TTC549 (cell line): ENCODE results near the gene SLC66A1.

Experiments used
- FAIRE-seq: peaks from 2 replicates; lab custom pipeline; 2012; peaks lifted over from hg19 to GRCh38; lab: Jason Lieb, UNC

SLC66A1 gene

DNA sequence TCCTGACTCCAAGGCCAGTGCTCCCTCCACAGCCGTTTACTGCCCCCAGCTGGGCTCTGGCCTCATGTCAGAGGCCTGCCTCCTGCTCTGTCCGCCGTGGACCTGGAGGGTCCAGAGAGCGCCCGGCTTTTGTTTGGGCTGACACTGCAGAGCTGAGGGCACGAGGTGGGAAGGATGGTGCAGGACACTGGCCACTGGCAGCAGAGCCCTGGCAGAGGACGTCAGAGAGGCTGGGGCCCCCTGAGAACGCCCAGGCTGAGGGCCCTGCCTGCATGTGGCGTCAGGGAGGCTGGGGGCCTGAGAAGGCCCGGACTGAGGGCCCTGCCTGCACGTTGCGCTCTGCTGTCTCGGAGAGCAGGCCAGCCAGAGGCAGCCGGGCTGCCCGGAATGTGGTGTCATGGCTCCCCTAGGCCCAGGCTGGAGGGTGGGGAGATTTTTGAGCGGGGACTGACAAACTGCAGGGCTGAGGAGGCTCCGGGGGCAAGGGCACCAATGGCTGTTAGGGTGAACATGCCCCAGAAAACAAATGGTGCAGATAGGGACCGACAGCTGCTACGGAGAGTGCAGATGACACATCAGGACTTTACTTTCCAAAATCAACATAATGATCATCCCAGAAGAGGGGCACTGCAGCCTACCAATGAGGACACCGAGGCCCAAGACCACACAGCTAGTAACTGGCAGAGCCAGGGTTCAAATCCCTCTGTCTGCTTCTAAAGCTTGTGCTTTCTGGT is 31.7 kb downstream of the SLC66A1 start:
- FAIRE-seq = no peak

DNA sequence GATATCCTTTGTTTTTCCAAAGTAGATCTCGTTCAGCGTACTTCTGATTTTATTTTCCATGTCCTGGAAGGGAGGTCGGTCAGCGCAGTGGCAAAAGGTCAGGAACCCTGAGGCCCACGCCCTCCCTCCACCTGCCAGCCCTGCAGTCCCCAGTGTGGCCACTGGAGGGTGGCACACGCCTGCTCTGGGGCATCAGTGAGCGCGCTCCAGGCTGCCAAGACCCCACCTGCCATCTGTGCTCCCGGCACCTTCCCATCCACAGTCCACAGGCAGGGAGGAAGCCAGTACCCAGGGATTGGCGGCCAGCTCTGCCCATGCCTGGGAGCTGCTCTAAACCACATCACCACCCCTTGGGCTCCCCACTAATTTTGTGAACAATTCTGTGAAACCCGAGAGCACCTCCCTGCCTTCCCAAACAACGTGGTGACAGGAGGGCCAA is 32.3 kb downstream of the SLC66A1 start:
- no peak for FAIRE-seq

DNA sequence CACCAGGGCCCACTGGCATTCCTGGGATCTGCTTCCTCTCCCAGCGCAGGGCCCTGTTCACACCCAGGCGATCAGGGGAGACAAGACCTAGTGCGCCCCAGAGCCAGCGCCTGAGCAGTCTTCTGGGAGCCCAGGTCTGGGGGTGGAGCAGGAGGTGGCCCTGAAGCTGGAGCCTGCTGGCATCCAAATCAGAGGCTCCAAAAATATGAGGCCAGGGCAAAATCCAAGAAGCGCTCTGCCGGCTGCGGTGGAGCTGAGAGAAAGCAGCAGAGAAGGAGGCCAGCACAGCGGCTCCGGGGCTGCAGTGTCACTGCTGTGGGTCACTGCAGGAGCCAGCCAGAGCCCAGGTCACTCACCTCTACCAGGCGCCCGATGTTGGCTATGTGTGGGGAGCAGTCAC is 32.7 kb downstream of the SLC66A1 start:
- no peak for FAIRE-seq

DNA sequence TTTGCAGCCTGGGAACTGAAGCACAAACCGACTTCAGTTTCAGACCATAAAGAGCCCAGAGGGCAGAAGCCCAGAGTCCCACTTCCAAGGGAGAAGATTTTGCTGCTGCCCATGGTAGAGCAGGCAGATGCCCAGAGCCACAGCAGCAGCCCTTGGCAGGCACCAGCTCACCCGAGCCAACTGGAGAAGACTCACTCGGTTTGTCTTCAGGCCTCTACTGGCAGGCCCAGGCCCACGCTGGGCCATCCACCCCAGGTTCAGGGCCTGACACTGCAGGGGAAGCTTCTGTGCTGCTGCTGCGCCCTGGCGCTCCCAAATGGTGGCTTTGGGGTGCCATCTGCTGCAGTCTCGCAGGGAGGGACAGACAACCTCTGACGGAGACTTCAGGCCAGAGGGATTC is 33.3 kb downstream of the SLC66A1 start:
- FAIRE-seq = no peak

DNA sequence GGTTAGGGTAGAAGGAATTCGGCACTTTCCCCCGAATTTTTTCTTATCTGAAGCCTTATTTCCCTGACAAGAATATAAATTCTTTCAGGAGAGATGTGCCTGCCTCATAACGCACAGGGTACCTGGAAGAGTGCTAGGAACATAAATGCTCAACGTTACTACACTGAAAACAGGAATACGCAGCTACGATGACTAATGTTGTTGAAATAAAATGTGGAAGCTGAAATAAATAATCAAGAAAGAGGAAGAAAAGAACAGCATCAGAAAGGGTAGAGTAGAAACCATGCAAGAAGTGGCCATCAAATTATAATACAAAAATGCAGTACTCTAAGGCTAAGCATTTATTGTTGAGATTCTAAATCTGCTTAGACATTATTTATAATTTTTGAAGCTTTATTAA is 33.9 kb downstream of the SLC66A1 start:
- FAIRE-seq = no peak

DNA sequence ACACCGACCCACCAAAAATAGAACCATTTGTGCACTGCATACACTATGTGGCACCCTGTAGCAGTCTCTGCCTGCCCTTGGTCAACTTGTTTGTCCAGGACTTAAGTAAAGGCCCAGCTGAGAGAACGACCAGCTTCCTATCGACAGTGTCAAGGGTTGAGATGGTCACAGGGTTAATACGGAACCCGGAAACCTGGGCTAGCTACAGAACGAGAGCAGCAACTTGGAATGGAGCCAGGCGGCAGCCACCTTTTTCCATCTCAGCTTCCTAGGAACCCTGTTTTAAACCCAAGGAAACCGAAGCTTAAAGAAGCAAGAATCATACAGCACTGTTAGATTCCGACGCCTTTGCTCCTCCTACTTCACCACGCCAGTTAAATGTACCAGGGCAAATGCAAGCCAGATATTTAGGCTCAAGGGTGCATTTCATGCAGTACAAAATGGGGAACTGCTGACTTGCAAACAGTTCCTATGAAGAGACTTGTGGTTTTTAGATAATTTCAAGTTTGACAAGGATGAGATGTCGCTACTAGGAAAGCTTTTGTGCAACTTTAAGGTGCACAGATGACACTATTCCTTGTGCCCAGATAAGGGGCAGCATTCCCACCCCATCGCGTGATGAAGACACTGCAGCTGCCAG is 35.5 kb downstream of the SLC66A1 start:
- no peak for FAIRE-seq

DNA sequence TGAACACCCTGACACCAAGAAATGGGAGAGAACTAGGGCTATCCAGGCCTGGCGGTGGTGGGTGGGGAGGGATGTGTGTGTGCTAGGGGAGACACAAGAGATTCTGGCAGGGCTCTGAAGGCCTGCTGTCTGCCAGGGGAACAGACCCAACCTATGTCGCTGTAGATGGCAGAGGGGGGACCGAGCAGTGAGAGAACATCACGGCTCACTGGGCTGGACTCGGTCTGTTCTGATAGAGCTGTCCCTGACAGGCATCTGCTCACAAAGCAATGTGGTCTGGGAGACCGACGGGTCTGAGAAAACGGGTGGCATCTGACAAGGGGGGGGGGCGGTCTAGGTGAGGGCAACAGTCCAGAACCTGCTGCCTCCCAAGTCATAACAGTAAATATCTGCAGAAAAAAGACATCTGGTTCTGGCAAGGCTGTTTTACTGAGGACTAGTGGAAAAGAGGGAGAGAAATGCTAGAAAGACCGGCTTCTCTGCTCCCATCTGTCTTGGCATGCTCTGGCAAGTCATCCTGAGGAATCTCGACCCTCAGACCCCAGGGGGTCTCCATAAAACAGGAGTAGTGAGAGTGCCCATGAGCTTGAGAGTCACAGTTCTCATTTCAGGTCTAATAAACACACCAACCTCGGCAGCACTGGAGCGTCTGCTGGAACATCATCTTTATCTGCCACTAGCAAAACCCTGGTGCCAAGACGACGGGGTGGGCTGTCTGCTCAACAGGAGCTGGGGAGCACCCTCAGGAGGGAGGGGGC is 36.5 kb downstream of the SLC66A1 start:
- FAIRE-seq = no peak

DNA sequence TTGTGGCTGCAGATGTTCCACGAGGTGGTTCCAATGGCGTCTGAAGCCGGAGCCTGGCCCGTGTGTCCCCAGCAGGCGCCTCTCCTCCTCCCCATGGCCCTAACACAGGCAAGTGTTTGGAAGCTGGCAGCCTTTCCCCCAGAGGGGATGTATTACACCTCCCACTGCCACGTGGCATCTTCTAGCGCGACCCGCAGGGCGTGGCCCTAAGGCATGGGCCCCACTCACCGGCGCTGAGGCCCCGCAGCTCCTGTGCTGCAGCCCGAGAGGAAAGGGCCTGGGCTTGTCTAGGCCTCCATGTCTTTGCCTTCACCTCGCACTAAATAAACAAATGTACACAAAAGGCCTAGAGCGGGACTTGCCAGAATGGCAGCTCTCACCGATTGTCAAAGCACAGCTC is 37.9 kb downstream of the SLC66A1 start:
- FAIRE-seq = no peak

DNA sequence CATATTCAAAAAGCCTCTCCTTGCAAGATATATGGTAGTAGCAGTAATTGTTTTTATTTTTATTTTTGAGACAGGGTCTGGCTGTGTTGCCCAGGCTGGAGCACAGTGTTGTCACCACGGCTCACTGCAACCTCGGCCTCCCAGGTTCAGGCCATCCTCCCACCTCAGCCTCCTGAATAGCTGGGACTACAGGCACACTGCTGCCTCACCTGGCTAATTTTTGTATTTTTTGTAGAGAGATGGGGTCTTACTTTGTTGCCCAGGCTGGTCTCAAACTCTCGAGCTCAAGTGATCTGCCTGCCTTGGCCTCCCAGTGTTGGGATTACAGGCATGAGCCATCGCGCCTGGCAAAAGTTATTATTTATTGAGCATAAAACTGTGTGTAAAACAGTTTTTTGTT is 38.4 kb downstream of the SLC66A1 start:
- no peak for FAIRE-seq

DNA sequence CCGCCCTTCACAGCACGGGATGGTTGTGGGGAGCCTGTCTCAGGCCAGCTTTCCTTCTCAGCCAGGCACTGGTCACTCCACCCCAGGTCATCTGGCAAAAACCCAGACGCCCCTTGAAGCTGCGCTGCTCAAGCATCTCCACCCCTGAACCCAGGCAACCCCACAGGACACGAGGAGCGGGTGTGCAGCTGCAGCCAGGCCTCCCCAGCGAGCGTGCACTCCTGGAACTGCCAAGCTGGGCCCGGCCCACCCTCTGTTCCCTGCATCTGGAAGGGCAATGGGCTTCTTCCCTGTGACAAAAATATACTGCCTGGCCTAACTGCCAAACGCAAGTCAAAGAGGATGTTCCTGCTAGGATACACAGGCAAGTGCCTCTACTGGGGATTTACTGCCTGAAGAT is 39.7 kb downstream of the SLC66A1 start:
- no peak for FAIRE-seq

DNA sequence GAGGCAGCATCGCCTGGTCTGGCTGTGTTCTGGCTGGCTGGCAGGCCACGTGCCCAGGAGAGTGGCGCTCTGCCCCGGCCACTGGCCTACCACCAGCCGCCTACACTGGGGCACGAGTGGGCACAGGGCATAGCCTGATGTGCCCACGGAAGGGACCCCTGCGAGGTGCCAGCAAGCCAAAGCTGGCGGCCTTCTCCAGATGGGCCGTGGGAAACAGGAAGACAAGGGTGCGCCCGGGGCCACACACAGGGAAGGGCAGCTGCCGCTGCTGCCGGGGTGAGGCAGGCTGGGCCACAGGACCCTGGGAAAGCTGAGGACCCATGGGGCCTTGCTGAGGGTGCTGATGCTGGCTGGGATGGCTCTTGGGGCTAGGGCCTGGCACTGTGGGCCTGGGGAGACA is 40.7 kb downstream of the SLC66A1 start:
- FAIRE-seq = no peak

DNA sequence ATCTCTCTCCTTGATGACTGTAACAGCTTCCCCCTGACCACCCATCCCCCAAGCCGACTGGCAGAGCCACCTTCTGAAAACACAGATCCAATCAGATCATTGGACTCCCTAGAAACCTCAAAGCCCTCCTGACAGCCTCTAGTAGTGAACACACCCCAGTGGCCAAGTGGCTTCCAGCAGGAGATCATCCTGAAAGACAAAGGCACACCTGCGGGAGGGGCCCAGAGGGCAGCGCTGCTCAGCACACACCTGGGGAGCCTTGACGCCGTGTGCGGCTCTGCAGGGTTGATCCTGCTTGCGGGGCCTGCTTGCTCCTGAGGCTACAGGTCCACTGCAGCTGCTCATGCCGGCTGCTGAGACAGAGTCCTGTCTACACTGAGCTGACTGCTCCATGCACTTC is 41.5 kb downstream of the SLC66A1 start:
- FAIRE-seq = no peak

DNA sequence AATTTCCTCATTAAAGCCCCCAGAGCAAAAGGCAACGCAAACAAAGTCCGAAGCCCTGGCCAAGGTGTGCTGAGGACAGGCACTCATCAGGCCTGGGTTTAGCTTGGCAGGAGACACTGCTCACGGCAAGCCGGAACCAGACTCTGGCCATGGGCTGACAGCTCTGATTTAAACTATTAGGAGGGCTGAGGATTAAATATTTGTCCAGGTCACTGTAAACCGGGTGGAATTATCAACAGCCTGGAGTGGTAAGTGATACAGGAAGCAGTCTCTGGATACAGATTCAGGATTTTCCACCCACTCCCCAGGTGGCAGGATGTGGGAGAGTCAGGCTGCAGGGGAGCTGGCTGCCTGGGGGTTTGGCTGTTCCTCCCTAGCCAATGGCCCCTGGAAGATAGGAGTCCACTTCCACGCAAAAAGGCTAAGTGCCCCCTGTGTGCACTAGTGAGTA is 42.4 kb downstream of the SLC66A1 start:
- FAIRE-seq = no peak

DNA sequence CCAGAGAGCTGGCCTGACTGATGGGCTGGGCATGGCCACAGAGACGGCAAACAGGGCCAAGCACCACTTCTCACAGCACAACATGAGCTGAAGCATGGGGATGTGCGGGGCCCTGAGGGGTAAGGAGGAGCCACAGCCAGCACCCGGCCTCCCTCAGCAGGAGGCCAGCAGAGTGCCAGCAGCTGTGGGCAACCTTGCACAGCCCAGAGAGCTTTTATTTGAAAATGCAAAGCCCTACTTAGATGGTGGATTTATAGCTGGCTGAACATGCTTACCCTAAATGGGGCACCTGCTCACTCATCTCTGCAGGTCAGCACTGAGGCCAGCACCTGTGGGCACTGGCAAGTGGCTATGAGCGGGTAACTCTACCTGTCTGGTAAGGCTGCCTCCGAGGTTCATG is 44.1 kb downstream of the SLC66A1 start:
- FAIRE-seq = no peak

DNA sequence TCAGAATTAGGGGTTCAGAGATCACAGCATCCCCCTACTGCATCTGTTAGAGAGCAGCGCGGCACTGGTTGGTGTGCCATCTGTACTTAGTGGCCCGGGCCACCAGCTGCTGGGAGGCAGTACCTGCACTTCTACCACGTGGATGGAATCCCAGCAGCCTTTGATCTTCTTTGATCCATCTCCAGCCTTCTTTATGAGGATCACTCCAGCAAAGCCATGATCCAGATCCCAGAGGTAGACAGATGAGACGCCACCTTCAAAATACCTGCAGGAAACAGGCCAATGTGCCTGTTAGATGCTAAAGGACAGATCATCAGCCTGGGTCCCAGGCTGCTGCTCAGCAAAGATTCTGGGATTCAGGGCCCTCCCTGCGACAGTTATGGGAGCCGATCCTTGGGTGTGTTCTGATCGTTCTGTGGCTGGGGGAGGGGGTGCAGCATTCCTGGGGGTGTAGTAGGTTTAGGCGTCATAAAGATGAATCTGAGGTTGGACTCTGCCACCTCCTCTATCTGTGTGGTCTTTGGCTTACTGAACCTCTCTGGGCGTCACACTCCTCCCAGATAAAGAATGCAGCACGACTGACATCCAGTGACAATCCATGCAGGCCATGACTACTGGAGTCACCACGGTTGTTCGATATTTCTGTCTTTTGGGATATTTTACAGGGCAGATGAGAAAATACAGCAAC is 45.3 kb downstream of the SLC66A1 start:
- FAIRE-seq = no peak

DNA sequence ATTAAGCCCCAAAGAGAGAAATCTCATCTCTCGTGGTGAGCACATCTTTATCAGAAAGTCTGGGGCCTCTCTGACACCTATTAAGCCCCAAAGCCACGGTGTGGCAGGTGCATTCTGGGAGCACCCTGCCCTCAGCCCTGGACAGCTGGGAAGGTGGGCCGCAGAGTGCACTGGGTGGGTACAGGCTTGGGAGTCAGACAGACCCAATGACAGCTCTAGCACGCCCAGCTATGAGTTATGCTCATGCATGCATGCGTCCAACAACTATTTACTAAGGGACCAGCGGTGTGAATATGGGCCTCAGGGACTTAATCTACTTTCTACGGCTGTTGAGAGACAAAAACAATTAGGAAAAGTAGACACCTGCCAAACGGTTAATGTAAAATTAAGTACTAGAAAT is 46.6 kb downstream of the SLC66A1 start:
- no peak for FAIRE-seq

DNA sequence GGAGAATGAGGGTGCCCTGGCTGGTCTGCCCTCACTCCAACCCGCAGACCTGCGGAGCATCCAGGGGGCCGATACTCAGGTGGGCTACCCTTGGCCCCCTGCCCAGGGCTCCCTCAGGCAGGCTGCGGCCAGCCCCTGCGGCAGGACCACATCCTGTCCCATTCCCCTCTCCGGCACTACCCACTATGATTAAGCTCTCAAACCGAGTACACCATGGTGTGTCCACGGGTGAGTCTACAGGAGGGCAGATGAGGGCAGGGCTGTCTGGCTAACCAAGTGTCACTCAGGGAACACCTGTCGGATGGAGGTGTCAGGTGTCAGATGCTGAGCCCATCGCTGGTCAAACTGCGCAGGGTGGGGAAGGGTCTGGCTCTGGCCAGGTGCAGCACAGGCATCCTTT is 47.2 kb downstream of the SLC66A1 start:
- no peak for FAIRE-seq

DNA sequence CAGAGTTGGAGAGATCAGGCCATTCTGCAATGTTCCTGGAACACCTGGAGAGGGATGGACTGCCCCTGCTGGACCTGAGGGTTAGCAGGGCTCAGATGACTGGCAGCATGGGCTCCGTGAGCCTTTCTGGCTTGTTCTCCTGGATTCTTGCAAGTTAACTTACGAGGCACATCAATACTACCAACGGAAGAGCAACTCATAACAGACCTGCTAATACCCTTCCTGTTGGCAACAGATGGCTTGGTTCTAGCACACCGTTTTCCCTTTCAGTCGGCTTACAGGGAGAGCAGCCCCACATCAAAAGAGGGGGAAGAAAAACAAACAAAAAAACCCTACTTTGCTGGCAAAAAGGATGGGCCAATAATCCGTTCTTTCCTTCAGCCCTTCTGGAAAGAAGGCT is 47.9 kb downstream of the SLC66A1 start:
- FAIRE-seq = no peak

DNA sequence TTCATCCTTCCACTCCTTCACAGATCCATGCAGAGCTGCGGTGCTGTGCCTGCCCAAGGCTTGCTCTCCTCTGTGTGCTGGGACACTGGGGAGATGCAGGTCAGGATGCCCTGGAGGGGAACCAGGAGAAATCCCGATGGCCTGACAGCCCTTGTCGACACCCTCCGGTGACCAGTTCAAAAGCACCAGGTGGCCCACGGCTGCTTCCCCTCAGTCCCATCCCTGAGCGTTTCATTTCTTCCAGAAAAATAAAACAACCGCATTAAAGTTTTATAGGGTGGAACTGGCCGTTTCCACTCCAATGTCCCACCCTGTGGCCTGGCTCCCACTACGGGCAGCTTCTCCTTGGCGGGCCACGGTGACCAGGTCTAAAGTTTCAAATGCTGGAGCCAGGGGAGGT is 48.3 kb downstream of the SLC66A1 start:
- FAIRE-seq = no peak

DNA sequence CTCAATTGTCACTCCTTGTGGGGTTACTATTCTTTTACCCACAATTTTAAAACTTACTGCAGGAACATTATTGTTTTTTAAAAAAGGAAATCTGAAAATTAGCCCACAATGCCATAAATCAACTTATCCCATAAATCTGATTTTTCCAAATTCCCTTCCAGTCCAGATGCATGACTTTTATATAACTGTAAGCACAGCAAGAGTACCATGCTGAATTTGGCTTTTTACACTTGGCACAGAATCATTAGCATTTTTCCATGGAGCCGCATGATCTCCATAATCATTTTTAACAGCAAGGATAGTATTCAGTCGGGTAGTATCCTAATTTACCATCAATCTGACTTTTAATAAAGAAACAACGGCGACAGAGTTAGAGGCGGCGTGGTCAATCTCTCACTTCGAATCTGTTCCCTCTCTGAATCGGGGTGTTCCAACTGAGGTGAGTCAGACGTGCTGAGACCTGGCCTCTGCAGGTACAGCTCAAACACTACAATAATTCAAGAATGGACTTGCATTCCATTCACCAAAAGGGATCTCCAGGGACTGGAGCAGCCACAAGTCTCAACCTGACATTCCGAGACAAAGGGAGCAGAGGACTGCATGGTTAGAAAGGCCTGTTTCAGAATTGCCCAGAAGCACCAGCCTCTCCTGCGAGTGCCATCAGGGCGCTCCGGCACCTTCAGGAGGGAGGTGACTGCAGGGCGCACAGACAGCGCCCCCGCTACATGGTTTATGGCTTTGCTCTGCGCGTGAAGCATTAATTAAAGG is 48.9 kb downstream of the SLC66A1 start:
- FAIRE-seq = no peak

DNA sequence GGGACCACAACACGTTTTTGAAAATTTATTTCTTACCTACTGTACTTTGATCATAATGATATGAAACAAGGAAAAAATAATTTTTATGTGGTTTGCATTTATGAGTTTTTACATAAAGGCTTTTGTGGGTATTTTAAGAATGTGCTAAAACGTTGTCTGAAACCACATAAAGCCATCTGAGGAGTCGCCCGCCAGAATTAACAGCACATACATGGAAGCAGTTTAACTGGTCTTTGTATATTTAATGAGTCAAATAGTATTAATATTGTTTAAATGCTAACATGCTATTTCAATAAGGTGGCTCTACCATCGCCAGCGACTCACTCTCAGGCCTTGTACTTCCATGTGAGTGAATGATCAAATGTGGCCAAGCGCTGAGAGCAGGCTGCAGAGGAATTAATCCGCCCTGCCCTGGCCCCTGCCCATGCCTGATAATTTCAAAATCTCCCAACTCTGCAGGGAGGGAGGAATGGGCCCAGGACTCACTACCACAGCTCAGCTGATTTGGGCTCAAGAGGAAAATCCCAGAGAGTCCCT is 49.6 kb downstream of the SLC66A1 start:
- FAIRE-seq = no peak
